GM19239 (cell line): ENCODE data around the gene CTAG1B.
"Not testable (repeated sequence)": the region's sequence is repeated elsewhere in the genome, so short reads cannot be mapped to it uniquely, and the experiment has no call there.

ENCODE experiments used
- DNase-seq: peaks from one replicate; pipeline ENCODE4 v3.0.0; 2011; ENCODE audit warnings: low spot score; ENCODE audit not compliant: insufficient read length
- FAIRE-seq: peaks from 2 replicates; lab custom pipeline; 2011; peaks lifted over from hg19 to GRCh38; lab: Jason Lieb, UNC

CTAG1B gene

GRCh38 chrX:154593201-154593600 lies 25.9 kb downstream of the CTAG1B start:
- DNase-seq (no peak), FAIRE-seq (no peak)

GRCh38 chrX:154592505-154592904 lies 26.6 kb downstream of the CTAG1B start:
- FAIRE-seq = no peak

GRCh38 chrX:154590415-154590814 lies 28.7 kb downstream of the CTAG1B start:
- DNase-seq = not testable (repeated sequence)
- FAIRE-seq = peak; percentile 91

More at GRCh38 chrX:154592505-154592904, 26.6 kb downstream of the CTAG1B start:
- DNase-seq = no peak

GRCh38 chrX:154584585-154585183 lies 34.4 kb downstream of the CTAG1B start, which contains the start of gene CTAG1A:
Gene CTAG1A (plus strand): TSS chrX:154585133. CDS start chrX:154585207, 74 bp downstream.
- DNase-seq, FAIRE-seq: not testable (repeated sequence)

GRCh38 chrX:154582994-154583393 lies 36.1 kb downstream of the CTAG1B start:
- not testable (repeated sequence) for FAIRE-seq, DNase-seq

GRCh38 chrX:154575076-154575475 lies 44.0 kb downstream of the CTAG1B start:
- peak; percentile 97 for FAIRE-seq
- DNase-seq = not testable (repeated sequence)

- not testable (repeated sequence) for FAIRE-seq, DNase-seq
Observed at GRCh38 chrX:154573061-154573460, 46.0 kb downstream of the CTAG1B start.

- not testable (repeated sequence) for FAIRE-seq, DNase-seq
Observed at GRCh38 chrX:154570361-154570760, 48.7 kb downstream of the CTAG1B start.
